PFSK-1 (cell line): Measurements from ENCODE around the gene FCSK.

Experiments used
- FOXP2 ChIP-seq: optimal IDR thresholded peaks from 2 replicates; pipeline ENCODE3; 2011; ENCODE audit warnings: borderline replicate concordance, control low read depth, inconsistent platforms; ENCODE audit not compliant: insufficient read depth; ENCODE audit errors: extremely low read length, extremely low read depth
- POLR2AphosphoS5 ChIP-seq: IDR thresholded peaks from 2 replicates; pipeline ENCODE4 v1.6.1; 2012; ENCODE audit warnings: low read depth, mild to moderate bottlenecking, control low read depth, low read length, moderate library complexity
- REST ChIP-seq, 2 experiments: IDR thresholded peaks; 2 replicates each; pipeline versions ENCODE4 v1.6.1 to v1.8.0; 2011 to 2012; ENCODE audit warnings: low read depth in 2 of 2, low read length in 2 of 2, control low read depth in 1 of 2, inconsistent platforms in 1 of 2, mild to moderate bottlenecking in 1 of 2, moderate library complexity in 1 of 2; ENCODE audit not compliant: insufficient read depth in 1 of 2
- SIN3A ChIP-seq: IDR thresholded peaks from 2 replicates; pipeline ENCODE4 v1.6.1; 2012; ENCODE audit warnings: mild to moderate bottlenecking, low read length, moderate library complexity, borderline replicate concordance; ENCODE audit not compliant: insufficient read depth
- TAF1 ChIP-seq: IDR thresholded peaks from 2 replicates; pipeline ENCODE4 v1.6.1; 2012; ENCODE audit warnings: low read length, control low read depth, borderline replicate concordance; ENCODE audit not compliant: insufficient read depth

GRCh38 chr16:70422543-70422942, 31.9 kb upstream of the FCSK start:
- TF ChIP-seq REST (IDR thresholded peaks at IDR 0.05; ENCODE audit: insufficient read depth in 1 of 2, low read depth in 2 of 2, low read length in 2 of 2) (no peak), FOXP2 (no peak), POLR2AphosphoS5 (no peak), TAF1 (no peak), SIN3A (no peak)
